Esophagus squamous epithelium (tissue), 5 donors: ENCODE results near the gene GAS2. TPM values are rescaled to one million over a fixed set of nuclear protein-coding genes. Genes with fewer than 3 reads are reported as not detected.
A peak's percentile ranks its signal among the peaks of the same experiment; 100 is the strongest.

Experiments used
- DNase-seq: peaks from one replicate; lab custom pipeline; 2025; lab: John Stamatoyannopoulos, UW
- H3K27ac ChIP-seq, 4 donors: fragments of 200-600 bp; sonication (generic); one replicate each; pipeline ENCODE4 v1.5.1; 2016 to 2019; ENCODE audit warnings: mild to moderate bottlenecking in 1 of 4
- H3K27me3 ChIP-seq, 4 donors: fragments of 200-600 bp; sonication (generic); 1 replicate in 3 of 4; 2 replicates in 1 of 4; pipeline versions ENCODE4 v1.5.1 to v1.6.0; 2017 to 2021; ENCODE audit warnings: antibody characterized with exemption in 1 of 4
- H3K36me3 ChIP-seq, 3 donors: fragments of 200-600 bp; sonication (generic); one replicate each; pipeline ENCODE4 v1.5.1; 2016 to 2019
- H3K4me1 ChIP-seq, 3 donors: fragments of 200-600 bp; sonication (generic); one replicate each; pipeline ENCODE4 v1.5.1; 2017 to 2019
- H3K4me3 ChIP-seq, 4 donors: fragments of 200-600 bp; sonication (generic); 1 replicate in 3 of 4; 2 replicates in 1 of 4; pipeline ENCODE4 v1.5.1; 2016 to 2019; ENCODE audit warnings: mild to moderate bottlenecking in 2 of 4, moderate library complexity in 1 of 4
- H3K9me3 ChIP-seq, 3 donors: fragments of 200-600 bp; sonication (generic); one replicate each; pipeline ENCODE4 v1.5.1; 2016 to 2019
- POLR2A ChIP-seq, 4 donors: fragments of 450-650 bp; IDR thresholded peaks; one replicate each; pipeline ENCODE4 v1.6.1; 2017; ENCODE audit warnings: antibody characterized with exemption in 4 of 4, mild to moderate bottlenecking in 4 of 4, moderate library complexity in 3 of 4
- WGBS, 2 donors: methylation state at CpG; one replicate each; pipeline ENCODE4 v1.1.5; 2018; 5-methylcytosine and 5-hydroxymethylcytosine counted together
- intact Hi-C: fragments of 100-400 bp; cut with DNase I; formaldehyde crosslinking; loops from one replicate; pipeline ENCODE4 v1.15.0; 2022
- total RNA-seq, 4 donors: library from RNA; depleted of rRNA; stranded (reverse); fragments of >200 nt; gene quantifications; one replicate each; pipeline ENCODE4 v1.1.0, GENCODE V29; 2016
- TF ChIP-seq, protein P1 (sequence below), 6 experiments: fragments of 450-650 bp in 4 of 6; fragments of 200-600 bp in 2 of 6; sonication (generic) in 2 of 6; IDR thresholded peaks; one replicate each; pipeline ENCODE4 v1.5.1; 2016 to 2019; ENCODE audit warnings: antibody characterized with exemption in 6 of 6, mild to moderate bottlenecking in 4 of 6, moderate library complexity in 4 of 6
- donor health status: DM: yes; HTN: yes; CAD: no.

The GAS2 gene
- total RNA-seq, 4 donors from 2014 or later = 0.15 to 4.0 (median 2.5) TPM

- intact Hi-C loops = no loop called here
- DNase-seq = no peak
These were observed 44.8 kb downstream of the GAS2 start for GRCh38 chr11:22711071-22711770.

GRCh38 chr11:22711880-22712279, 45.5 kb downstream of the GAS2 start:
- WGBS, 2 donors = 20 to 22% methylated on average over 1 of the region's 1 CpG

More at GRCh38 chr11:22711071-22711770, 44.8 kb downstream of the GAS2 start:
- H3K36me3 ChIP-seq = no peaks in the 10 kb centered on the region
- H3K27ac ChIP-seq = peak overlapping the region in 3 of 4 donors; percentile 32 to 71 (median 41)
- 38 to 40% methylated on average over 3 of the region's 3 CpGs for WGBS, 2 donors
- TF ChIP-seq, protein P1, sequence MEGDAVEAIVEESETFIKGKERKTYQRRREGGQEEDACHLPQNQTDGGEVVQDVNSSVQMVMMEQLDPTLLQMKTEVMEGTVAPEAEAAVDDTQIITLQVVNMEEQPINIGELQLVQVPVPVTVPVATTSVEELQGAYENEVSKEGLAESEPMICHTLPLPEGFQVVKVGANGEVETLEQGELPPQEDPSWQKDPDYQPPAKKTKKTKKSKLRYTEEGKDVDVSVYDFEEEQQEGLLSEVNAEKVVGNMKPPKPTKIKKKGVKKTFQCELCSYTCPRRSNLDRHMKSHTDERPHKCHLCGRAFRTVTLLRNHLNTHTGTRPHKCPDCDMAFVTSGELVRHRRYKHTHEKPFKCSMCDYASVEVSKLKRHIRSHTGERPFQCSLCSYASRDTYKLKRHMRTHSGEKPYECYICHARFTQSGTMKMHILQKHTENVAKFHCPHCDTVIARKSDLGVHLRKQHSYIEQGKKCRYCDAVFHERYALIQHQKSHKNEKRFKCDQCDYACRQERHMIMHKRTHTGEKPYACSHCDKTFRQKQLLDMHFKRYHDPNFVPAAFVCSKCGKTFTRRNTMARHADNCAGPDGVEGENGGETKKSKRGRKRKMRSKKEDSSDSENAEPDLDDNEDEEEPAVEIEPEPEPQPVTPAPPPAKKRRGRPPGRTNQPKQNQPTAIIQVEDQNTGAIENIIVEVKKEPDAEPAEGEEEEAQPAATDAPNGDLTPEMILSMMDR (IDR thresholded peaks at IDR 0.05) = no peak
- no peak for TF ChIP-seq POLR2A (IDR thresholded peaks at IDR 0.05)
- no peaks in the 10 kb centered on the region for H3K9me3 ChIP-seq
- no peak overlapping the region for H3K4me3 ChIP-seq
- H3K4me1 ChIP-seq = peaks cover 0 to 18% (median 0%) of the 10 kb centered on the region in 3 donors
- no peaks in the 10 kb centered on the region for H3K27me3 ChIP-seq

GRCh38 chr11:22713336-22713735, 46.9 kb downstream of the GAS2 start:
- 79 to 88% methylated on average over 1 of the region's 1 CpG for WGBS, 2 donors
- intact Hi-C loops = no loop called here

More at GRCh38 chr11:22711880-22712279, 45.5 kb downstream of the GAS2 start:
- no peaks in the 10 kb centered on the region for H3K9me3 ChIP-seq
- no peak overlapping the region for H3K4me3 ChIP-seq
- H3K36me3 ChIP-seq = no peaks in the 10 kb centered on the region
- intact Hi-C loops = no loop called here
- H3K27ac ChIP-seq = peak overlapping the region in 2 of 4 donors; percentile 22 to 71
- H3K4me1 ChIP-seq = peaks cover 0 to 18% (median 0%) of the 10 kb centered on the region in 3 donors
- DNase-seq = no peak
- no peak for TF ChIP-seq POLR2A (IDR thresholded peaks at IDR 0.05)
- TF ChIP-seq, protein P1 (IDR thresholded peaks at IDR 0.05) = no peak
- no peaks in the 10 kb centered on the region for H3K27me3 ChIP-seq

GRCh38 chr11:22715971-22716370, 49.6 kb downstream of the GAS2 start:
- Histone ChIP-seq H3K4me3 (no peak overlapping the region), H3K36me3 (no peaks in the 10 kb centered on the region), H3K9me3 (no peaks in the 10 kb centered on the region), H3K27me3 (no peaks in the 10 kb centered on the region), H3K4me1 (peaks cover 0 to 13% (median 0%) of the 10 kb centered on the region in 3 donors), H3K27ac (no peak overlapping the region)
- TF ChIP-seq, protein P1 (IDR thresholded peaks at IDR 0.05) = no peak
- TF ChIP-seq POLR2A (IDR thresholded peaks at IDR 0.05) = no peak
- 78 to 84% methylated on average over 3 of the region's 3 CpGs for WGBS, 2 donors
- no peak for DNase-seq
- intact Hi-C loops = no loop called here

More at GRCh38 chr11:22713336-22713735, 46.9 kb downstream of the GAS2 start:
- TF ChIP-seq, protein P1 (IDR thresholded peaks at IDR 0.05) = no peak
- TF ChIP-seq POLR2A (IDR thresholded peaks at IDR 0.05) = no peak
- no peak overlapping the region for H3K4me3 ChIP-seq
- H3K27me3 ChIP-seq = no peaks in the 10 kb centered on the region
- H3K27ac ChIP-seq = no peak overlapping the region
- DNase-seq = no peak
- no peaks in the 10 kb centered on the region for H3K36me3 ChIP-seq
- H3K9me3 ChIP-seq = no peaks in the 10 kb centered on the region
- H3K4me1 ChIP-seq = peaks cover 0 to 18% (median 0%) of the 10 kb centered on the region in 3 donors

DNA sequence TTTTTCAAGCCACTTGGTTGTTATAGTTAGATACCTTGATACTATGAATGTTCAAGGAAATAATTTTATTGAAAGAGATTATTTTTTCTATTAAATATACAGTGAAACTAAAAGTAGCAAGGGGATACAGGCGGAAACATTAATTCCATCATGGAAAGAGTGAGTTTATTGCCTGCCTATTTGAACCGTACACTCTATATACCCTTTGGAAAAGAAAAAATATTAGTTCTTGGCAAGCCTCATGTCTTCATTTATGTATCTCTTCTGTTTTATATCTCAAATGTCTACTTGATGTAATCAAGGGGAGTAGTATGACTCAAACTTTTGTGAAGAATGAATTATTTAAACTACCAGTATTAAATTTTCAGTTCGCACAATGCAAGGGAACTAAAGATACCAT, 54.0 kb downstream of the GAS2 start:
- no peak overlapping the region for H3K27ac ChIP-seq
- no peak for DNase-seq
- H3K36me3 ChIP-seq = no peaks in the 10 kb centered on the region
- no peak overlapping the region for H3K4me3 ChIP-seq
- WGBS, 2 donors = 78 to 90% methylated on average over 3 of the region's 3 CpGs
- TF ChIP-seq, protein P1 (IDR thresholded peaks at IDR 0.05) = no peak
- TF ChIP-seq POLR2A (IDR thresholded peaks at IDR 0.05) = no peak
- intact Hi-C loops = no loop called here
- no peaks in the 10 kb centered on the region for H3K27me3 ChIP-seq
- no peaks in the 10 kb centered on the region for H3K9me3 ChIP-seq
- H3K4me1 ChIP-seq = no peaks in the 10 kb centered on the region
